ENCODE results near the gene IER3. TPM values are rescaled to one million over a fixed set of nuclear protein-coding genes. Genes with fewer than 3 reads are reported as not detected.

IER3 gene
- total and polyA plus RNA-seq, 2 of the 8 experiments (the other 6 are each of a cell fraction or from before 2014, with no cell fraction given), result 11.9 to 26.5 TPM

- Histone ChIP-seq H3K79me1 (ENCODE audit: low read depth, low read length) (no peaks in the 10 kb centered on the region), H4K8ac (ENCODE audit: extremely low read depth, insufficient read depth, low read length) (no peak overlapping the region), H4K5ac (ENCODE audit: insufficient read length, low read depth, low read length) (no peak overlapping the region), H3K9ac (replicated peaks in 1 of 4; ENCODE audit: extremely low read depth in 1 of 4, low read depth in 3 of 4, low read length in 3 of 4) (no peak overlapping the region), H3K4me1 (replicated peaks in 1 of 4; ENCODE audit: control insufficient read depth in 3 of 4, insufficient read depth in 4 of 4, low read length in 3 of 4) (no peaks in the 10 kb centered on the region), H2BK15ac (ENCODE audit: low read length) (no peak overlapping the region), H4K20me1 (replicated peaks in 1 of 2; ENCODE audit: control insufficient read depth in 1 of 2, insufficient read depth in 2 of 2, low read length in 2 of 2) (no peaks in the 10 kb centered on the region), H3K36me3 (ENCODE audit: control insufficient read depth in 2 of 4, insufficient read depth in 4 of 4, low read length in 3 of 4) (no peaks in the 10 kb centered on the region), H3K23me2 (ENCODE audit: low read depth, low read length) (no peaks in the 10 kb centered on the region), H3K4me2 (ENCODE audit: insufficient read depth in 1 of 2, low read depth in 2 of 2, low read length in 2 of 2) (no peak overlapping the region), H2BK20ac (ENCODE audit: low read length) (no peak overlapping the region), H3K4ac (replicated peaks; ENCODE audit: insufficient read length, low read depth, low read length) (no peak overlapping the region), H4K91ac (replicated peaks; ENCODE audit: insufficient read length, low read length) (no peak overlapping the region), H3K14ac (ENCODE audit: insufficient read length) (no peak overlapping the region), H3K27ac (ENCODE audit: low read depth, low read length) (no peak overlapping the region), H2BK12ac (ENCODE audit: low read depth, low read length) (no peak overlapping the region), H3K4me3 (ENCODE audit: extremely low read depth in 1 of 4, insufficient read depth in 2 of 4, low read depth in 3 of 4, low read length in 4 of 4) (no peak overlapping the region), H3K56ac (replicated peaks; ENCODE audit: insufficient read length, low read depth, low read length) (no peak overlapping the region), H2BK120ac (replicated peaks; ENCODE audit: low read depth, low read length) (no peak overlapping the region), H2AK5ac (ENCODE audit: low read depth, low read length) (no peak overlapping the region), H3K18ac (ENCODE audit: extremely low read depth, low read length) (no peak overlapping the region), H2BK5ac (ENCODE audit: low read depth, low read length) (no peak overlapping the region), H3K9me3 (ENCODE audit: insufficient read depth in 2 of 2, low read depth in 1 of 2, low read length in 1 of 2) (no peaks in the 10 kb centered on the region), H2AFZ (ENCODE audit: low read length) (no peak overlapping the region), H3K79me2 (ENCODE audit: control insufficient read depth in 1 of 2, insufficient read depth in 2 of 2, low read length in 2 of 2) (no peaks in the 10 kb centered on the region), H3K23ac (ENCODE audit: insufficient read length) (no peak overlapping the region), H3K27me3 (replicated peaks in 1 of 4; ENCODE audit: control insufficient read depth in 3 of 4, extremely low read depth in 1 of 4, insufficient read depth in 3 of 4, low read length in 3 of 4) (peaks cover 0 to 18% (median 13%) of the 10 kb centered on the region in 4 experiments; a peak in 6 of 7 replicates)
- ChIA-PET POLR2A (ENCODE audit: partially characterized antibody) (interaction anchor here (1.8 kb wide), 1 partner anchor 9 kb away, joined by 6 read pairs; no protein-coding TSS in a partner anchor), CTCF (ENCODE audit: partially characterized antibody) (interaction anchor here (1.1 to 2.2 kb wide), 6 partner anchors 13 to 67 kb away, joined by 3 to 6 read pairs (median 4); no protein-coding TSS in a partner anchor)
- DNase-seq (ENCODE audit: low read depth in 1 of 2, low spot score in 2 of 2), result no peak
- 20% methylated on average over 1 of the region's 1 CpG; no CpG with 5 or more reads in 1 of the 2 experiments for WGBS, 2 experiments (ENCODE audit: extremely low coverage in 1 of 2, insufficient coverage in 1 of 2, insufficient read length in 1 of 2, insufficient replicate concordance in 2 of 2, low coverage in 1 of 2, low lambda C conversion rate in 2 of 2, missing lambda C conversion rate in 1 of 2)
- no peak for FAIRE-seq
- no peak for TF ChIP-seq HDAC2 (IDR thresholded peaks at IDR 0.05; ENCODE audit: borderline replicate concordance in 1 of 2, low read depth in 2 of 2, low read length in 2 of 2)
- no peak for TF ChIP-seq MAFK (IDR thresholded peaks at IDR 0.05; ENCODE audit: low read depth, low read length)
- TF ChIP-seq SIN3A (conservative IDR thresholded peaks at IDR 0.05 in 1 of 2, IDR thresholded peaks at IDR 0.05 in 1 of 2; ENCODE audit: low read depth in 1 of 2, low read length in 2 of 2), result no peak
- TF ChIP-seq RNF2 (IDR thresholded peaks at IDR 0.05; ENCODE audit: borderline replicate concordance, low read depth, low read length, missing control alignments, poor library complexity, severe bottlenecking), result no peak
- no peak for TF ChIP-seq POU5F1 (IDR thresholded peaks at IDR 0.05; ENCODE audit: low read depth, low read length)
- TF ChIP-seq USF2 (IDR thresholded peaks at IDR 0.05; ENCODE audit: low read length), result no peak
- TF ChIP-seq JUND (IDR thresholded peaks at IDR 0.05; ENCODE audit: low read length), result no peak
- no peak for TF ChIP-seq RAD21 (IDR thresholded peaks at IDR 0.05 in 1 of 2, conservative IDR thresholded peaks at IDR 0.05 in 1 of 2; ENCODE audit: low read depth in 2 of 2, low read length in 2 of 2)
- TF ChIP-seq SRF (IDR thresholded peaks at IDR 0.05; ENCODE audit: low read depth, low read length), result no peak
- no peak for TF ChIP-seq NANOG (IDR thresholded peaks at IDR 0.05; ENCODE audit: insufficient read depth, low read depth, low read length, poor library complexity, severe bottlenecking)
- no peak for TF ChIP-seq CBX8 (IDR thresholded peaks at IDR 0.05; ENCODE audit: borderline replicate concordance, low read depth, low read length)
Observed at GRCh38 chr6:30789606-30790005, 45.3 kb upstream of the IER3 start.
